ENCODE measurements around the gene MCM3. TPM values are rescaled to one million over a fixed set of nuclear protein-coding genes. Genes with fewer than 3 reads are reported as not detected.

MCM3 gene
- polyA plus RNA-seq, 1 donor from 2014 or later = 8.6 TPM

GRCh38 chr6:52255434-52255833 lies 29.1 kb downstream of the MCM3 start:
- H3K27ac ChIP-seq (ENCODE audit: low read length) = no peak overlapping the region
- H3K4me3 ChIP-seq (ENCODE audit: low read length) = no peak overlapping the region
- H3K36me3 ChIP-seq (ENCODE audit: insufficient read depth, low read length) = no peaks in the 10 kb centered on the region
- H2AFZ ChIP-seq (ENCODE audit: low read depth, low read length) = no peak overlapping the region
- H3K27me3 ChIP-seq (ENCODE audit: insufficient read depth, low read depth, low read length) = no peaks in the 10 kb centered on the region
- H3K9me2 ChIP-seq (ENCODE audit: insufficient read depth, low read length) = no peaks in the 10 kb centered on the region
- no peak overlapping the region for H3K9ac ChIP-seq (ENCODE audit: low read length)
- no peak overlapping the region for H3K4me2 ChIP-seq (ENCODE audit: low read length)
- no peaks in the 10 kb centered on the region for H3K79me2 ChIP-seq (replicated peaks; ENCODE audit: insufficient read depth, low read length)
- TF ChIP-seq SMC3 (conservative IDR thresholded peaks at IDR 0.05; ENCODE audit: poor library complexity) (no peak), EZH2 (IDR thresholded peaks at IDR 0.05; ENCODE audit: borderline replicate concordance, insufficient read depth, low read length, poor library complexity, severe bottlenecking) (no peak), MXI1 (conservative IDR thresholded peaks at IDR 0.05; ENCODE audit: poor library complexity, severe bottlenecking) (no peak), CTCF (IDR thresholded peaks at IDR 0.05; ENCODE audit: poor library complexity, severe bottlenecking) (no peak), REST (IDR thresholded peaks at IDR 0.05; ENCODE audit: borderline replicate concordance) (no peak), TAF1 (IDR thresholded peaks at IDR 0.05; ENCODE audit: low read depth) (no peak), RAD21 (conservative IDR thresholded peaks at IDR 0.05) (no peak), EP300 (conservative IDR thresholded peaks at IDR 0.05; ENCODE audit: poor library complexity, severe bottlenecking) (no peak), POLR2AphosphoS5 (IDR thresholded peaks at IDR 0.05) (no peak)
- H4K20me1 ChIP-seq (ENCODE audit: insufficient read depth) = no peaks in the 10 kb centered on the region
- H3K9me3 ChIP-seq (ENCODE audit: low read length) = no peaks in the 10 kb centered on the region
- H3F3A ChIP-seq (ENCODE audit: insufficient read depth, low read length, poor library complexity, severe bottlenecking) = no peaks in the 10 kb centered on the region

- Histone ChIP-seq H3K9me3 (ENCODE audit: low read length) (no peaks in the 10 kb centered on the region), H3K79me2 (replicated peaks; ENCODE audit: insufficient read depth, low read length) (no peaks in the 10 kb centered on the region), H4K20me1 (ENCODE audit: insufficient read depth) (no peaks in the 10 kb centered on the region), H2AFZ (ENCODE audit: low read depth, low read length) (no peak overlapping the region), H3F3A (ENCODE audit: insufficient read depth, low read length, poor library complexity, severe bottlenecking) (no peaks in the 10 kb centered on the region), H3K9me2 (ENCODE audit: insufficient read depth, low read length) (no peaks in the 10 kb centered on the region), H3K4me2 (ENCODE audit: low read length) (no peak overlapping the region), H3K36me3 (ENCODE audit: insufficient read depth, low read length) (no peaks in the 10 kb centered on the region), H3K27me3 (ENCODE audit: insufficient read depth, low read depth, low read length) (no peaks in the 10 kb centered on the region), H3K27ac (ENCODE audit: low read length) (no peak overlapping the region), H3K4me3 (ENCODE audit: low read length) (no peak overlapping the region), H3K9ac (ENCODE audit: low read length) (no peak overlapping the region)
- TF ChIP-seq RAD21 (conservative IDR thresholded peaks at IDR 0.05) (no peak), POLR2AphosphoS5 (IDR thresholded peaks at IDR 0.05) (no peak)
Measured at GRCh38 chr6:52254731-52255378, 29.7 kb downstream of the MCM3 start.
